Spleen (tissue), 11 donors: ENCODE results near the gene SORBS1. TPM values are rescaled to one million over a fixed set of nuclear protein-coding genes. Genes with fewer than 3 reads are reported as not detected.

Experiments used
- DNase-seq: peaks from one replicate; pipeline ENCODE4 v3.0.0-alpha.2; 2020
- H3K27ac ChIP-seq, 8 donors: fragments of 200-600 bp; sonication (generic) in 7 of 8; 1 replicate in 4 of 8; 2 replicates in 4 of 8; pipeline versions ENCODE4 v1.5.0 to v1.8.0; 2016 to 2021; ENCODE audit warnings: inconsistent platforms in 4 of 8, mild to moderate bottlenecking in 4 of 8, moderate library complexity in 1 of 8
- H3K27me3 ChIP-seq, 7 donors: fragments of 200-600 bp; sonication (generic) in 6 of 7; replicated peaks in 1 of 7; 1 replicate in 4 of 7; 2 replicates in 3 of 7; pipeline versions ENCODE4 v1.5.0 to v1.8.0; 2016 to 2021; ENCODE audit warnings: inconsistent platforms in 3 of 7, mild to moderate bottlenecking in 1 of 7
- H3K36me3 ChIP-seq, 6 donors: fragments of 200-600 bp; sonication (generic) in 5 of 6; 1 replicate in 4 of 6; 2 replicates in 2 of 6; pipeline versions ENCODE4 v1.5.0 to v1.8.0; 2016 to 2021; ENCODE audit warnings: inconsistent platforms in 2 of 6
- H3K4me1 ChIP-seq, 6 donors: fragments of 200-600 bp; sonication (generic) in 5 of 6; 1 replicate in 3 of 6; 2 replicates in 3 of 6; pipeline versions ENCODE4 v1.5.0 to v1.8.0; 2016 to 2021; ENCODE audit warnings: inconsistent platforms in 3 of 6
- H3K4me3 ChIP-seq, 8 donors: fragments of 200-600 bp; sonication (generic) in 7 of 8; 1 replicate in 4 of 8; 2 replicates in 4 of 8; pipeline versions ENCODE4 v1.5.0 to v1.8.0; 2016 to 2021; ENCODE audit warnings: inconsistent platforms in 4 of 8, mild to moderate bottlenecking in 4 of 8, moderate library complexity in 2 of 8
- H3K9me3 ChIP-seq, 8 donors: fragments of 200-600 bp; sonication (generic) in 7 of 8; 1 replicate in 4 of 8; 2 replicates in 4 of 8; pipeline versions ENCODE4 v1.5.0 to v1.8.0; 2016 to 2021; ENCODE audit warnings: inconsistent platforms in 4 of 8
- POLR2A ChIP-seq, 3 donors: fragments of 450-650 bp; IDR thresholded peaks; one replicate each; pipeline ENCODE4 v1.5.1; 2017; ENCODE audit warnings: antibody characterized with exemption in 3 of 3, mild to moderate bottlenecking in 1 of 3
- POLR2AphosphoS5 ChIP-seq, 3 donors: sonication (generic); formaldehyde crosslinking; IDR thresholded peaks; one replicate each; pipeline ENCODE4 v1.5.1; 2017; ENCODE audit warnings: antibody characterized with exemption in 3 of 3
- WGBS, 5 donors: extraction: QIAGEN DNeasy Blood & Tissue Kit in 3 of 5; methylation state at CpG; one replicate each; pipeline versions ENCODE4 v1.1.5 to v1.1.7; 2013 to 2018; 5-methylcytosine and 5-hydroxymethylcytosine counted together
- intact Hi-C: fragments of 100-400 bp; cut with DNase I; formaldehyde crosslinking; loops from one replicate; pipeline ENCODE4 v1.15.0; 2023; ENCODE audit warnings: low total_unique reads
- polyA plus RNA-seq, 3 donors: library from polyadenylated mRNA; stranded (reverse); fragments of 200-250 nt; gene quantifications; one replicate each; pipeline ENCODE4 v1.2.1, GENCODE V29; 2013
- total RNA-seq, 7 donors: library from RNA; depleted of rRNA in 3 of 7; stranded (reverse); fragments of >200 nt in 3 of 7; fragmentation: NEBNext Ultra II Directional in 4 of 7; extraction: Animal tissue kit (Norgen Biotek cat#: 25700) in 4 of 7; gene quantifications; one replicate each; pipeline versions ENCODE4 v1.1.0 to v1.2.1, GENCODE V29; 2016 to 2021
- TF ChIP-seq, protein P1 (sequence below), 11 experiments: fragments of 200-600 bp in 7 of 11; fragments of 450-650 bp in 4 of 11; sonication (generic) in 4 of 11; IDR thresholded peaks in 8 of 11; conservative IDR thresholded peaks in 3 of 11; 1 replicate in 7 of 11; 2 replicates in 4 of 11; pipeline versions ENCODE4 v1.4.0 to v1.8.0; 2016 to 2021; ENCODE audit warnings: antibody characterized with exemption in 11 of 11, inconsistent platforms in 4 of 11, mild to moderate bottlenecking in 1 of 11
- donor health status: healthy with polysubstance abuse.
- donor health status: DM: no; HTN: no; CAD: no; lungs with moderate emphysema.
- donor health status: DM: no; HTN: no; CAD: no.
- donor health status: Bipolar disorder and iron deficiency.
- donor health status: healthy.
- donor health status: DM: no; HTN: no; CAD: no.
- donor health status: DM: yes; HTN: yes; CAD: no.

The SORBS1 gene
- total and polyA plus RNA-seq, 10 donors, result 2.8 to 30.8 (median 18.1) TPM

DNA sequence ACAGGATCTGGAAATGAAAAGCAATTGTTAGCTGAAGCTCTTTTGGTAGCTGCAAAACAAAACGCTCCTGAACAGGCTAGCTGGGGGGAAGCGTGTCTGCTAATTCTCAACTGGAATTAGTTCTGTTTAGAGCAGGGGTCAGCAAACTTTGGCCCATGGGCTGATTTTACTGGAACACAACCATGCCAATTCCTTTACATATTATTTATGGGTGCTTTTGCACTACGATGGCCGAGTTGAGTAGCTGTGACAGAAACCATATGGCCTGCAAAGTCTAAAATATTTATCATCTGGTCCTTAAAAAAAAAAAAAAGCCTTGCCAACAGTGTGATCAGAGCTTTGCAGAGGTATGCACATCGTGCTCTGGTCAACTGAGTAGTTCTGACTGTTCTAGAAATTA lies 162.0 kb downstream of the SORBS1 start:
- Histone ChIP-seq H3K9me3 (no peaks in the 10 kb centered on the region), H3K4me1 (no peaks in the 10 kb centered on the region), H3K36me3 (peaks cover 0 to 16% (median 0%) of the 10 kb centered on the region in 6 donors), H3K27me3 (no peaks in the 10 kb centered on the region), H3K4me3 (no peak overlapping the region), H3K27ac (no peak overlapping the region)
- no peak for DNase-seq
- 77 to 84% (median 82%) methylated on average over 5 of the region's 5 CpGs for WGBS, 5 donors
- intact Hi-C loops, result no loop called here
- TF ChIP-seq POLR2A (IDR thresholded peaks at IDR 0.05) (no peak), POLR2AphosphoS5 (IDR thresholded peaks at IDR 0.05) (no peak)
- TF ChIP-seq, protein P1, sequence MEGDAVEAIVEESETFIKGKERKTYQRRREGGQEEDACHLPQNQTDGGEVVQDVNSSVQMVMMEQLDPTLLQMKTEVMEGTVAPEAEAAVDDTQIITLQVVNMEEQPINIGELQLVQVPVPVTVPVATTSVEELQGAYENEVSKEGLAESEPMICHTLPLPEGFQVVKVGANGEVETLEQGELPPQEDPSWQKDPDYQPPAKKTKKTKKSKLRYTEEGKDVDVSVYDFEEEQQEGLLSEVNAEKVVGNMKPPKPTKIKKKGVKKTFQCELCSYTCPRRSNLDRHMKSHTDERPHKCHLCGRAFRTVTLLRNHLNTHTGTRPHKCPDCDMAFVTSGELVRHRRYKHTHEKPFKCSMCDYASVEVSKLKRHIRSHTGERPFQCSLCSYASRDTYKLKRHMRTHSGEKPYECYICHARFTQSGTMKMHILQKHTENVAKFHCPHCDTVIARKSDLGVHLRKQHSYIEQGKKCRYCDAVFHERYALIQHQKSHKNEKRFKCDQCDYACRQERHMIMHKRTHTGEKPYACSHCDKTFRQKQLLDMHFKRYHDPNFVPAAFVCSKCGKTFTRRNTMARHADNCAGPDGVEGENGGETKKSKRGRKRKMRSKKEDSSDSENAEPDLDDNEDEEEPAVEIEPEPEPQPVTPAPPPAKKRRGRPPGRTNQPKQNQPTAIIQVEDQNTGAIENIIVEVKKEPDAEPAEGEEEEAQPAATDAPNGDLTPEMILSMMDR (IDR thresholded peaks at IDR 0.05 in 8 of 11, conservative IDR thresholded peaks at IDR 0.05 in 3 of 11), result no peak

GRCh38 chr10:95397747-95398146 lies 163.4 kb downstream of the SORBS1 start:
- H3K9me3 ChIP-seq, result no peaks in the 10 kb centered on the region
- intact Hi-C loops, result no loop called here
- H3K27ac ChIP-seq, result no peak overlapping the region
- TF ChIP-seq POLR2AphosphoS5 (IDR thresholded peaks at IDR 0.05) (no peak), POLR2A (IDR thresholded peaks at IDR 0.05) (no peak)
- TF ChIP-seq, protein P1 (IDR thresholded peaks at IDR 0.05 in 8 of 11, conservative IDR thresholded peaks at IDR 0.05 in 3 of 11), result no peak
- WGBS, 5 donors, result 26 to 53% (median 33%) methylated on average over 3 of the region's 3 CpGs
- H3K36me3 ChIP-seq, result peaks cover 0 to 16% (median 0%) of the 10 kb centered on the region in 6 donors
- H3K4me3 ChIP-seq, result no peak overlapping the region
- H3K27me3 ChIP-seq, result no peaks in the 10 kb centered on the region
- no peaks in the 10 kb centered on the region for H3K4me1 ChIP-seq
- no peak for DNase-seq

GRCh38 chr10:95395947-95396449 lies 165.2 kb downstream of the SORBS1 start:
- Histone ChIP-seq H3K4me3 (no peak overlapping the region), H3K4me1 (no peaks in the 10 kb centered on the region), H3K36me3 (peaks cover 0 to 16% (median 0%) of the 10 kb centered on the region in 6 donors), H3K27ac (no peak overlapping the region), H3K27me3 (no peaks in the 10 kb centered on the region), H3K9me3 (no peaks in the 10 kb centered on the region)
- WGBS, 5 donors, result 85 to 94% (median 93%) methylated on average over 3 to 10 of the region's 10 CpGs
- DNase-seq, result no peak
- TF ChIP-seq, protein P1 (IDR thresholded peaks at IDR 0.05 in 8 of 11, conservative IDR thresholded peaks at IDR 0.05 in 3 of 11), result no peak
- no peak for TF ChIP-seq POLR2AphosphoS5 (IDR thresholded peaks at IDR 0.05)
- TF ChIP-seq POLR2A (IDR thresholded peaks at IDR 0.05), result no peak
- intact Hi-C loops, result no loop called here

- no peaks in the 10 kb centered on the region for H3K27me3 ChIP-seq
- H3K9me3 ChIP-seq, result no peaks in the 10 kb centered on the region
- no peak for DNase-seq
- intact Hi-C loops, result no loop called here
- H3K36me3 ChIP-seq, result peaks cover 0 to 16% (median 0%) of the 10 kb centered on the region in 6 donors
- H3K27ac ChIP-seq, result no peak overlapping the region
- H3K4me3 ChIP-seq, result no peak overlapping the region
- TF ChIP-seq POLR2A (IDR thresholded peaks at IDR 0.05), result no peak
- TF ChIP-seq, protein P1 (IDR thresholded peaks at IDR 0.05 in 8 of 11, conservative IDR thresholded peaks at IDR 0.05 in 3 of 11), result no peak
- peaks cover 0 to 9% (median 3%) of the 10 kb centered on the region in 6 donors for H3K4me1 ChIP-seq
- WGBS, 5 donors, result 61 to 74% (median 68%) methylated on average over 6 of the region's 6 CpGs
Observed at GRCh38 chr10:95394161-95394880, 166.8 kb downstream of the SORBS1 start.
